Neuronal stem cell (in vitro differentiated cells): Measurements from ENCODE around the gene TAF11L12.
"Not testable (repeated sequence)": the region's sequence is repeated elsewhere in the genome, so short reads cannot be mapped to it uniquely, and the experiment has no call there.

Source experiments
- DNase-seq: peaks from one replicate; pipeline ENCODE4 v3.0.0-alpha.2; 2013; ENCODE audit warnings: low spot score
- H2AFZ ChIP-seq: one replicate; pipeline ENCODE4 v1.6.1; 2013; ENCODE audit warnings: mild to moderate bottlenecking, low read length, inconsistent platforms
- H2AK5ac ChIP-seq: 2 replicates; pipeline ENCODE4 v1.6.1; 2013; ENCODE audit warnings: low read depth, mild to moderate bottlenecking, inconsistent platforms, low read length, moderate library complexity, mixed read lengths
- H2BK120ac ChIP-seq: 2 replicates; pipeline ENCODE4 v1.6.1; 2013; ENCODE audit warnings: low read depth, mild to moderate bottlenecking, inconsistent platforms, low read length, moderate library complexity, mixed read lengths
- H2BK12ac ChIP-seq: one replicate; pipeline ENCODE4 v1.6.1; 2013; ENCODE audit warnings: low read length, inconsistent platforms
- H2BK15ac ChIP-seq: 2 replicates; pipeline ENCODE4 v1.6.1; 2013; ENCODE audit warnings: mild to moderate bottlenecking, low read length, inconsistent platforms, mixed read lengths
- H2BK5ac ChIP-seq: one replicate; pipeline ENCODE4 v1.6.1; 2013; ENCODE audit warnings: inconsistent platforms, mild to moderate bottlenecking, low read length, moderate library complexity
- H3K14ac ChIP-seq: one replicate; pipeline ENCODE4 v1.6.1; 2013; ENCODE audit warnings: low read length, inconsistent platforms
- H3K18ac ChIP-seq: 2 replicates; pipeline ENCODE4 v1.6.1; 2013; ENCODE audit warnings: low read length, inconsistent platforms
- H3K23ac ChIP-seq: 2 replicates; pipeline ENCODE4 v1.6.1; 2013; ENCODE audit warnings: low read depth, mild to moderate bottlenecking, mixed read lengths, low read length, inconsistent platforms; ENCODE audit not compliant: poor library complexity
- H3K27ac ChIP-seq: replicated peaks from 3 replicates; pipeline ENCODE4 v1.5.1; 2013; ENCODE audit warnings: low read length, inconsistent platforms
- H3K27me3 ChIP-seq, 3 experiments: 2 replicates each; pipeline ENCODE4 v1.6.1; 2013; ENCODE audit warnings: low read length in 3 of 3, mild to moderate bottlenecking in 2 of 3, inconsistent platforms in 1 of 3, low read depth in 1 of 3, mixed read lengths in 1 of 3, moderate library complexity in 1 of 3; ENCODE audit not compliant: control insufficient read depth in 3 of 3, insufficient read depth in 3 of 3
- H3K36me3 ChIP-seq, 2 donors: replicated peaks in 1 of 2; 2 replicates each; pipeline ENCODE4 v1.6.1; 2013; ENCODE audit warnings: low read length in 2 of 2; ENCODE audit not compliant: control insufficient read depth in 2 of 2, insufficient read depth in 2 of 2
- H3K4ac ChIP-seq: 2 replicates; pipeline ENCODE4 v1.6.1; 2013; ENCODE audit warnings: inconsistent platforms, mild to moderate bottlenecking, low read length, moderate library complexity
- H3K4me1 ChIP-seq, 2 donors: 1 replicate in 1 of 2; 2 replicates in 1 of 2; pipeline ENCODE4 v1.6.1; 2013; ENCODE audit warnings: low read length in 2 of 2, low read depth in 1 of 2; ENCODE audit not compliant: control insufficient read depth in 2 of 2, insufficient read depth in 1 of 2
- H3K4me2 ChIP-seq: one replicate; pipeline ENCODE4 v1.6.1; 2013; ENCODE audit warnings: mild to moderate bottlenecking, low read length, inconsistent platforms; ENCODE audit not compliant: insufficient read depth, poor library complexity, severe bottlenecking
- H3K4me3 ChIP-seq, 2 donors: 2 replicates each; pipeline ENCODE4 v1.5.1; 2013; ENCODE audit warnings: low read length in 2 of 2, mild to moderate bottlenecking in 2 of 2, inconsistent platforms in 1 of 2, moderate library complexity in 1 of 2
- H3K79me1 ChIP-seq: one replicate; pipeline ENCODE4 v1.6.1; 2013; ENCODE audit warnings: low read depth, mild to moderate bottlenecking, inconsistent platforms, low read length, moderate library complexity
- H3K9ac ChIP-seq: one replicate; pipeline ENCODE4 v1.6.1; 2013; ENCODE audit warnings: mild to moderate bottlenecking, low read depth, low read length, inconsistent platforms; ENCODE audit not compliant: poor library complexity
- H3K9me3 ChIP-seq, 2 donors: replicated peaks in 1 of 2; 2 replicates each; pipeline versions ENCODE3 to v1.6.1; 2013; ENCODE audit warnings: low read length in 2 of 2, mild to moderate bottlenecking in 2 of 2, inconsistent platforms in 1 of 2, low read depth in 1 of 2, mixed read lengths in 1 of 2, moderate library complexity in 1 of 2; ENCODE audit not compliant: control insufficient read depth in 2 of 2, insufficient read depth in 1 of 2
- H4K8ac ChIP-seq: one replicate; pipeline ENCODE4 v1.6.1; 2013; ENCODE audit warnings: low read depth, mild to moderate bottlenecking, inconsistent platforms, low read length, moderate library complexity
- H4K91ac ChIP-seq: one replicate; pipeline ENCODE4 v1.6.1; 2013; ENCODE audit warnings: low read length, low read depth, mild to moderate bottlenecking, inconsistent platforms; ENCODE audit not compliant: poor library complexity
- WGBS, 2 donors: extraction: QIAGEN DNeasy Blood & Tissue Kit; methylation state at CpG; one replicate each; pipeline ENCODE4 v1.1.7; 2013; ENCODE audit warnings: missing lambda C conversion rate in 2 of 2, mixed read lengths in 1 of 2; ENCODE audit not compliant: insufficient read length in 2 of 2, insufficient replicate concordance in 1 of 2; ENCODE audit errors: extremely low coverage in 2 of 2; 5-methylcytosine and 5-hydroxymethylcytosine counted together

TAF11L12 gene

GRCh38 chr5:17631788-17632187, 21.6 kb downstream of the TAF11L12 start, which contains the start of gene TAF11L13:
Gene TAF11L13, plus strand, starts transcription at chr5:17632088.
- not testable (repeated sequence) for H3K14ac ChIP-seq, H3K4me1 ChIP-seq, H3K4ac ChIP-seq, H3K18ac ChIP-seq, H2AK5ac ChIP-seq, H2BK120ac ChIP-seq, H3K79me1 ChIP-seq, H3K9me3 ChIP-seq, H2BK5ac ChIP-seq, H3K9ac ChIP-seq, H3K27me3 ChIP-seq, H3K36me3 ChIP-seq, H3K4me2 ChIP-seq, H2AFZ ChIP-seq, H4K8ac ChIP-seq, H2BK12ac ChIP-seq, H2BK15ac ChIP-seq, DNase-seq, H3K4me3 ChIP-seq, H3K23ac ChIP-seq, H4K91ac ChIP-seq, H3K27ac ChIP-seq
- no CpG with 5 or more reads among the region's 12 CpGs for WGBS, 2 donors

GRCh38 chr5:17634160-17634559, 24.0 kb downstream of the TAF11L12 start, which contains the start of gene TAF11L14:
Gene TAF11L14, plus strand, starts transcription at chr5:17634460.
- no CpG with 5 or more reads among the region's 5 CpGs for WGBS, 2 donors
- no peak within 1 kb of the TSS for H4K91ac ChIP-seq

GRCh38 chr5:17649232-17649631, 39.0 kb downstream of the TAF11L12 start:
- no CpG with 5 or more reads among the region's 10 CpGs for WGBS, 2 donors
- H3K9ac ChIP-seq, H2BK12ac ChIP-seq, H3K4me2 ChIP-seq, H2BK120ac ChIP-seq, H3K9me3 ChIP-seq, H3K27me3 ChIP-seq, H2AK5ac ChIP-seq, DNase-seq, H2BK15ac ChIP-seq, H3K4ac ChIP-seq, H3K4me3 ChIP-seq, H3K18ac ChIP-seq, H4K8ac ChIP-seq, H3K23ac ChIP-seq, H4K91ac ChIP-seq, H3K14ac ChIP-seq, H3K36me3 ChIP-seq, H3K27ac ChIP-seq, H2BK5ac ChIP-seq, H3K79me1 ChIP-seq, H3K4me1 ChIP-seq, H2AFZ ChIP-seq: not testable (repeated sequence)

More at GRCh38 chr5:17634160-17634559, 24.0 kb downstream of the TAF11L12 start, which contains the start of gene TAF11L14:
- Histone ChIP-seq H3K9me3 (no peaks in the 10 kb centered on the region), H3K4ac (no peak within 1 kb of the TSS), H3K18ac (no peak within 1 kb of the TSS), H3K36me3 (no peaks in the 10 kb centered on the region), H3K23ac (no peak within 1 kb of the TSS), H3K79me1 (no peaks in the 10 kb centered on the region), H2BK120ac (no peak within 1 kb of the TSS), H3K4me2 (no peak within 1 kb of the TSS), H2BK15ac (no peak within 1 kb of the TSS), H3K4me1 (no peaks in the 10 kb centered on the region), H2AK5ac (no peak within 1 kb of the TSS), H3K4me3 (no peak within 1 kb of the TSS), H2AFZ (no peak within 1 kb of the TSS), H2BK12ac (no peak within 1 kb of the TSS), H3K14ac (no peak within 1 kb of the TSS), H2BK5ac (no peak within 1 kb of the TSS), H4K8ac (no peak within 1 kb of the TSS), H3K27me3 (no peaks in the 10 kb centered on the region), H3K9ac (no peak within 1 kb of the TSS), H3K27ac (no peak within 1 kb of the TSS)
- DNase-seq = no peak

GRCh38 chr5:17655201-17655759, 45.1 kb downstream of the TAF11L12 start:
- H4K91ac ChIP-seq, H3K18ac ChIP-seq, H2BK12ac ChIP-seq, H3K4me3 ChIP-seq, H2AK5ac ChIP-seq, H2BK5ac ChIP-seq, H2BK15ac ChIP-seq, H3K27me3 ChIP-seq, H3K14ac ChIP-seq, H3K9me3 ChIP-seq, H2AFZ ChIP-seq, H2BK120ac ChIP-seq, DNase-seq, H3K36me3 ChIP-seq, H3K79me1 ChIP-seq, H4K8ac ChIP-seq, H3K4ac ChIP-seq, H3K4me2 ChIP-seq, H3K23ac ChIP-seq, H3K27ac ChIP-seq, H3K4me1 ChIP-seq, H3K9ac ChIP-seq: not testable (repeated sequence)
- WGBS, 2 donors = no CpG with 5 or more reads among the region's 32 CpGs
